Activated CD4-positive, alpha-beta T cell treated with anti-CD3 and anti-CD28 coated beads, Interleukin-2, amount 50 U/mL, for 16 hours (primary cell): ENCODE results near the gene GRIA4.

Source experiments
- DNase-seq: peaks from one replicate; pipeline ENCODE4 v3.0.0-alpha.2; 2020

Gene GRIA4

DNA sequence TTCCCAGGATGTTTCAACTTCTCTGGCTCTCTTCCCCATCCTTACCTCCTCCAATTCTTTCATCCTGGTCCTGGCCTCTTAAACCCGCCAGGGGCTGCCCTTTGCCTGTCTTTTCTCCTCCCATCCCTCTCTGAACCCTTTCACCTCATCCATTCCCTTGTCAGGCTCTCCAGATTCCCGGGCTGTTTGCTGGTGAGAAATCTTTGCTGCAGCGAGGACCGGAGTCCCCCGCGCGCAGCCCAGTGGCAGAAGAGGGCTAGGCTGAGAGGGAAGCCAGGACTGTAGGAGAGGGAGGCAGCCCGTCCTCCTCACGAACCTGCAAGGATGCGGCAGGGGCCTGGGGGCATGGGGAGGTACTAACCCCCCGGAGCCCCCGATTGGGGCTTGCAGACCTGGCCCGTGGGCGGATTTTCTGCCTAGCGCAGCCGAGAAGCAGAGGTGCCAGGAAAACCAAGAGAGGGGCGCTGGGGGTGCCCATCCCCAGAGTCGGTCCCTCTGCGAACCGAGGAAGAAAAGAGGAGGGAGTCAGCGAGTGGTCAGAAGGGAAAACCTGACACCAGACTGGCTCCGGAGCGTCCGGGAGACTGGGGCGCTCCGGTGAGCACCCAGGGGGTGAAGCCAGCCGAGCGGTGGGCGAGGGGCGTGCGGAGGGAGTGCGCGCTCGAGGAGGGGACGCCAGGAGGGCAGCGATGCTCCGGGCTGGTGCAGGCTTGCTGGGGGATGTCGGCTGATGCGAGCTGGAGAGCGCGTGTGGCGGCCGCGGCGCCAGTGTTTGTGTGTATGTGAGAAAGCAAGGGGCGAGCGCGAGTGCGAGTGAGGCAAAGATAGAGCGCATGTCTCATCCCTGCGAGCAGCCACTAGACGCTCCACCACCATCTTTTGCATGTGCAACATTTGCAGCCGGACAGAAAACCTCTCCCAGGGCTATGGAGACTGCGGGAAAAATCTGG lies at the start of gene GRIA4:
Gene GRIA4 (plus strand): TSS at position 242 of the 950 bp plus-strand sequence. CDS start 925 bp downstream, outside the sequence.
- peak; percentile 12 for DNase-seq

GRCh38 chr11:105573091-105573490 lies 36.8 kb upstream of the GRIA4 start:
- DNase-seq: no peak

DNA sequence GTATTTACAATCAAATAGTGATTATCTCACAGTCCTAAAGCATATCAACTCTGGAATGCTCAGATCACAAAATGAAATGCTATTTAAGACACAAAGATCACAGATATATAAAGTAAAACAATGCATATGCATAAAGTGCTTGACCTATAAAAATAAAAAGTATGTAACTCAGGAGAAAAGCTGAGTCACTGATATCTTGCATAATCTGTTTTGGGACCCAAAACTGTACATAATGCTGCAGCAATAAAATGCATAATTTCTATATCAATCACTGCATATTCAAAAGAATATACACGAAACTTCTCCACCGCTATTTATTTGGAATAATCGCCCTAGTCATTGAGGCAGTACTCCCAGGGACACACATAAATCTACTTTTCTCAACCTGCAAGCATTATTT lies 34.9 kb upstream of the GRIA4 start:
- DNase-seq: no peak

GRCh38 chr11:105577641-105578040 lies 32.2 kb upstream of the GRIA4 start:
- DNase-seq: no peak

GRCh38 chr11:105579111-105579510 lies 30.8 kb upstream of the GRIA4 start:
- no peak for DNase-seq

GRCh38 chr11:105582497-105582896 lies 27.4 kb upstream of the GRIA4 start:
- DNase-seq: no peak

DNA sequence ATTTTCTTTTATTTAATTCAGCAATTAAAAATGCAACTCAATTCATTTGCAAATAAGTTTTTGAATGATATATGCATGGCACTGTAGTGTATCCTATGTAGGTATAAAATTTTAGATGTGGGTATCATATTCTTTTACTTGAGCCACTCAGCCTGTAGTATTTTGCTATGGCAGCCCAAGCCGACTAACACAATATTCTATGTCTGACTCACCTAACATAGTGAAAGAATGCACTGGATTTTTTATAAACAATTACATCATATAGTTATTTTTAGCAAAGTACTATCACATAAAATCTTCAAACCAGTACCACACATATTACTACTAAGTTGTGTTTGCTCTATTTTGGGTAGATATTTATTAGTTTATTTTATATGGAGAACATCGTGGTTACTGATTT lies 21.9 kb upstream of the GRIA4 start:
- no peak for DNase-seq

DNA sequence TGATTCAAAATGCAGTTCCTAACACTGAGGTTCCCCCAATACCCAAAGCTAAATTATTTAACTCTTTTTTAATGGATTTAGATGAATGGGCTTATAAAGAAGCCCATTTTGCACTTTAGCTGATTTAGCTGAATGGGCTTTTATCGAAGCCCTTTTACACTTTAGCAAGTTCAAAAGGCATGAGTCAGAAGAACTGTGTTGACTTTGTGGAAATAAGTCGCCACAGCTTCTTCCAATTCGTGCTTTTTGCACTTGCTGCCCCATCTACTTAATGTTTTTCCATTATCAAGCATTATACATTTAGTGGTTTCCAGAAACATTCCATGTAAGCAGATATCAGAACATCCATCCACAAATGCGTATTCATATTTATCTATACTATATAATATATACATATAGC lies 20.5 kb upstream of the GRIA4 start:
- no peak for DNase-seq

- no peak for DNase-seq
These were observed 17.8 kb upstream of the GRIA4 start for GRCh38 chr11:105592035-105592434.

DNA sequence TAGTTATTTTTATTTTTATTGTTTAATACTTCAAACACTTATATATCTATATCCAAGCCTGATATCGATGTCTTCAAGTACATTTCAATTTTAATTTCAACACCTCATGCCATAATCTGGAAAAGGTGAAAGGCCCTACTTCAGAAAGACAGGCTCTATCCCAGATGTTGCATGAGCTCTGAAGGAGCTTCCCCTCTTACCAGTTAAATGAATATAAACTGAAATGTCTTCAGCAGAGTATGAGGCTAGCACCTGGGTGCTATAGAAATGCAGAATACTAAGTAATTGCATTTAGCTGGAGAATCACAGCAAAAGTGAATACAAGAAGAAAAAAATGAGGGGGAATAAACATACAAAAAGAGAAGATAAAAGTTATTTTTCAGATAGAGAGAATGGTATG lies 11.5 kb upstream of the GRIA4 start:
- no peak for DNase-seq

GRCh38 chr11:105603156-105603555 lies 6.7 kb upstream of the GRIA4 start:
- DNase-seq: no peak

DNA sequence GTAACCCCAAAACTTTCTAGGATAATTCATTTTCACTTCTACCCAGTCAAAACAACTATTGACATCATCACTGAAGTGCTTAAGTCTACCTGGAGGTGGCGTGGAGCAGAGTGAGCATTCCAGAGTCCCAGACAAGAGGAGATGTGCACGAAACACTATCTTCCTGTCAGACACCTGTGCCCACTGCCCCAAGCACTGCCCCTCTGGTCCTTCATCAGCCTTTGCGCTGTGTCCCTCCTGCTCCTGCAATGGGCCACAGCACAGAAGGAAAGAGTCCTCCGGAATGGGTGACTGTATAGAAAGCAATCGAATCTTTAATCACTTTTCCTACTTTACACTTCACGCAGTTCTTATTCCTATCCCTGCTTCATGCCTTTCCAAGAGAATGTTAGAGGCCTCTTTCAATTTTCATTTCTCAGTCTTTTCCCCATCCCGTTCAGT lies 512 bp upstream of the GRIA4 start:
- DNase-seq: peak; percentile 23

GRCh38 chr11:105610871-105611571 lies 1.1 kb downstream of the GRIA4 start:
- no peak for DNase-seq

- DNase-seq: no peak
These were observed 1.9 kb downstream of the GRIA4 start for GRCh38 chr11:105611572-105612441.

DNA sequence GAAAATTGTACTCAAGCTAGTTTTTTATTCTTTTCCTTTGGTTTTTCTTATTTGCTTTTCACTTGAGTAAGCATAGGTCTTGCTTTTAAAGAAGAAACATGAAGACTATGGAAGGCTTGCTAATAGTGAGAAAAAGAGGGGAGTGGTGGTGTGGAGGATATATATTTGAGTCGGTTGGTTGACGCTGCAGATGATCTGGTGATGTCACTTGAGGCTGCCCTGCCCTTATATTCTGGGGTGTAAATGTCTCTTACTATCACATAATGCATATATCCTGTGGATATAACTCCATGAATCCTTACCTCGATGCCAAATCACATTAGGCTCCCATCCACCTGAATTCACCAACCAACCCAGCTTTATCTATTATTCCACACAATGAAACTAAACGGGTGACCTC lies 2.9 kb downstream of the GRIA4 start:
- no peak for DNase-seq

DNA sequence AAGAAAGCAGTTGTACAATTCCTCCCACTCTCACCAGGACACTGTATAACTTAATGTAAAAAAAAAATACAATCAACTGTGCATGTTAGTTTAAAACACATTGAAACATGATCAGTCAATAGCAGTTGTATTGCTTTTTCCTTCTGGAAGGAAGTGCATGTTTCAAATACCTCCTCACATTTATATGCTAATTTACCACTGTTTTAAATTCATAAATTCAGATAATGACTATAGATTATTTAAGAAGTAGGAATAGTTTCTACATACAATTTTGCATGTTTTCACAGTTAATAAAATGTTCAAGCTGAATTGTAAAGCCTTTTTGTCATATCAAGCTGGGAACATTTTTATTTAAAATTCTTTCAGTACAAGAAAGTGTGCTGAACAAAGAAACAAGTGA lies 3.3 kb downstream of the GRIA4 start:
- DNase-seq: no peak

DNA sequence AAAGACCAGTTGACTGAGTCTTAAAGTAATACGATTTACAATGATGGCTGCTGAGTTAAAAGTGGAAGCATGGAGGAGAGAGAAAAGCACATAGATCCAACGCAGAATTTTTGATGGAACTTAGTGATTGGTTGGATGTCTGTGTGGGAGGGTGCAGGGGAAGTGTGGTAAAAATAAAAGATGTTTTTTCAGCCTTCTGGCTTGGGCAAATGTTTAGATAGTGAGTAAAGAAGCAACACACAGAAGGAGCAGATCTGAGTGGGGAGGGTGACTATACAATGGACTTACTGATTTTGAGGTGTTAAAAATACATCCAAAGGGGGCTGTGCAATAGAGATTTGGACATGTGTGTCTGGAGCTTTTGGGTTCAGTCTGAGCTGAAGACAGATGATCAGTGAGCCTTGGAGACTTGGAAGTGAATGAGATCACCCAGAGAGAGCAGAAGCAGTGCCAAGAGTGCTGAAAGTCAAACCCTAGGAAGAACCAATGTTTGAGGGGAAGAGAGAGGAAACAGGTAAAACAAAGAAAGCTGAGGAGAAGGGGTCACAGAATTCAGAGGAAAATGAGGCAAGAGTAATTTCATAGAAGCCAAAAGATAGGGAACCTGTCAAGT lies 8.6 kb downstream of the GRIA4 start:
- DNase-seq: no peak

GRCh38 chr11:105619556-105619955 lies 9.7 kb downstream of the GRIA4 start:
- no peak for DNase-seq

DNA sequence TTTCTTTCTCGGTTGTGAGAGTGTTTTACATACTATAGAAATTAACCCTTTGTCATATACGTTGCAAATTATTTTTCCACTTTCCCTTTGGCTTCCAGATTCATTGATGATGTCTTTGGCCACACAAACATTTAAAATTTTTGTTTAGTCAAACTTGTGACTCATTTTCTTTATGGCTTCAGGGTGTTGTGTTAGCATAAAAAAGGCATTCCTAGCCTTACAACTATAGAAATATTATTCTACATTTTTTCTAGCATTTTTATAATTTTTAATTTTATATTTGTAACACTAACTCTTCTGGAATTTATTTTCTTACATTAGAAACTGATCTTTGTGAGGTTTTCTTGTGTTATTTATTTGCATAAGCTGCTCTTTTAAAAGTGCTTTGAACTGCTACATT lies 12.1 kb downstream of the GRIA4 start:
- no peak for DNase-seq

- DNase-seq: no peak
These were observed 22.4 kb downstream of the GRIA4 start for GRCh38 chr11:105632316-105632715.

DNA sequence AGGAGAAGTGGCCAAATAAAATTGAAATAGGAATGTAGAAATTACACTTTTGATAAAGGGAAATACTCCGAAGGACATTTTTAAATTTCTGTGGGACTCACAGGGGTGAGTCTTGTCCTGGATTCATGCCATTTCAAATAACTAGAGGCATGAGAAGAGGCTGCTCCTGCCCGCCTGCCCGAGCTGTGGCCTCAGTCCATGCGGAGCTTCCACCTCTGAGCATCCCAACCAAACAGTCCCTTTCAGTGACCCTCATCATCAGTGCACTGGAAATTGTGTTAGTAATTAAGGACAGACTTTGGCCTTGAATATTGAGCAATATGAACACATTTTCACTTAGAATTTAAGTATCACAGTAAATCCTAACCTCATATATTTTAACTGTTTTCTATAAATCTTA lies 25.6 kb downstream of the GRIA4 start:
- no peak for DNase-seq

GRCh38 chr11:105636496-105636895 lies 26.6 kb downstream of the GRIA4 start:
- DNase-seq: no peak

DNA sequence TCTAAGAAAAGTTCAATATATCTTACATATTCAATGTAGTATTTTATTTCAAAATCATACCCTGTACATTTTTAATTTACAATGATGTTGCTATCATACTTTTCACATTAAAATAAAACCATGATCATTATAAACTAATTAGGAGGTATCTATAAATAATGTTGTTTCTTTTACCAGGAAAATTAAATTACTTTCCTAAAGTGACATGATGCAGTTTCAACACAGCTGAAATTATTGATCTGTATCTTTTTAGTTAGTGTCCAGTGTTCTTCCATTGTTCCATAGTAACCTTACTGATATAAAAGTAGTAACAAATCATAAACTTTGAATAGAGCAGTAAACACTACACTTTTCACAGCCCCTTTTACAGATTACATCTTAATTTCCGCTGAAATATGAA lies 29.7 kb downstream of the GRIA4 start:
- DNase-seq: no peak
